Mesendoderm (in vitro differentiated cells): Measurements from ENCODE around the gene SLC39A12.

Source experiments
- DNase-seq: peaks from one replicate; pipeline ENCODE4 v3.0.0; 2013
- H2AK5ac ChIP-seq: 2 replicates; pipeline ENCODE4 v1.6.1; 2013; ENCODE audit warnings: low read length, inconsistent platforms
- H2BK120ac ChIP-seq: 2 replicates; pipeline ENCODE4 v1.6.1; 2013; ENCODE audit warnings: low read depth, mild to moderate bottlenecking, low read length, moderate library complexity, mixed read lengths
- H2BK15ac ChIP-seq: replicated peaks from 2 replicates; pipeline ENCODE4 v1.6.1; 2013; ENCODE audit warnings: low read depth, mild to moderate bottlenecking, moderate library complexity
- H2BK5ac ChIP-seq: 2 replicates; pipeline ENCODE4 v1.6.1; 2013; ENCODE audit warnings: low read length, inconsistent platforms
- H3K18ac ChIP-seq: 2 replicates; pipeline ENCODE4 v1.6.1; 2013; ENCODE audit warnings: mild to moderate bottlenecking, low read length, mixed read lengths
- H3K23ac ChIP-seq: one replicate; pipeline ENCODE4 v1.6.1; 2013; ENCODE audit warnings: low read length
- H3K27ac ChIP-seq: 2 replicates; pipeline ENCODE4 v1.5.1; 2013; ENCODE audit warnings: low read depth, mild to moderate bottlenecking, inconsistent platforms, low read length, moderate library complexity
- H3K27me3 ChIP-seq: 2 replicates; pipeline ENCODE4 v1.6.1; 2013; ENCODE audit warnings: low read length, control low read depth, mild to moderate bottlenecking, inconsistent platforms; ENCODE audit not compliant: insufficient read depth, poor library complexity
- H3K36me3 ChIP-seq: 2 replicates; pipeline ENCODE4 v1.6.1; 2013; ENCODE audit warnings: low read length, inconsistent platforms; ENCODE audit not compliant: control insufficient read depth, insufficient read depth
- H3K4ac ChIP-seq: one replicate; pipeline ENCODE4 v1.6.1; 2013; ENCODE audit warnings: low read depth, mild to moderate bottlenecking, low read length, moderate library complexity
- H3K4me1 ChIP-seq: 2 replicates; pipeline ENCODE4 v1.6.1; 2013; ENCODE audit warnings: low read depth, low read length, inconsistent platforms; ENCODE audit not compliant: control insufficient read depth
- H3K4me2 ChIP-seq: 2 replicates; pipeline ENCODE4 v1.6.1; 2013; ENCODE audit warnings: low read length
- H3K4me3 ChIP-seq: 2 replicates; pipeline ENCODE4 v1.5.1; 2013; ENCODE audit warnings: mild to moderate bottlenecking, low read length
- H3K56ac ChIP-seq: one replicate; pipeline ENCODE4 v1.6.1; 2013; ENCODE audit warnings: low read length
- H3K79me1 ChIP-seq: 2 replicates; pipeline ENCODE4 v1.6.1; 2013; ENCODE audit warnings: low read length, inconsistent platforms
- H3K79me2 ChIP-seq: 2 replicates; pipeline ENCODE4 v1.6.1; 2013; ENCODE audit warnings: mild to moderate bottlenecking, low read length; ENCODE audit not compliant: control insufficient read depth, insufficient read depth
- H3K9ac ChIP-seq: 2 replicates; pipeline ENCODE4 v1.6.1; 2013; ENCODE audit warnings: low read length, inconsistent platforms
- H4K5ac ChIP-seq: one replicate; pipeline ENCODE4 v1.6.1; 2013; ENCODE audit warnings: low read length
- H4K8ac ChIP-seq: one replicate; pipeline ENCODE4 v1.6.1; 2013; ENCODE audit warnings: low read depth, mild to moderate bottlenecking, control low read depth, low read length, moderate library complexity
- WGBS: extraction: QIAGEN DNeasy Blood & Tissue Kit; methylation state at CpG from one replicate; pipeline ENCODE4 v1.1.7; 2013; ENCODE audit warnings: low lambda C conversion rate, missing lambda C conversion rate; ENCODE audit not compliant: insufficient coverage; ENCODE audit errors: extremely low coverage; 5-methylcytosine and 5-hydroxymethylcytosine counted together

The SLC39A12 gene

GRCh38 chr10:18066947-18067346 is 115.2 kb downstream of the SLC39A12 start:
- Histone ChIP-seq H3K27me3 (no peaks in the 10 kb centered on the region), H3K56ac (no peak overlapping the region), H2BK5ac (no peak overlapping the region), H3K27ac (no peak overlapping the region), H3K79me2 (no peaks in the 10 kb centered on the region), H3K18ac (no peak overlapping the region), H3K4ac (no peak overlapping the region), H3K4me2 (no peak overlapping the region), H3K79me1 (no peaks in the 10 kb centered on the region), H4K5ac (no peak overlapping the region), H3K4me3 (no peak overlapping the region), H2BK120ac (no peak overlapping the region), H2AK5ac (no peak overlapping the region), H3K36me3 (no peaks in the 10 kb centered on the region), H4K8ac (no peak overlapping the region), H3K23ac (no peak overlapping the region), H2BK15ac (no peak overlapping the region), H3K9ac (no peak overlapping the region), H3K4me1 (no peaks in the 10 kb centered on the region)
- peak; percentile 13 for DNase-seq
- WGBS, result no CpG with 5 or more reads among the region's 4 CpGs

GRCh38 chr10:18068401-18068800 is 116.7 kb downstream of the SLC39A12 start:
- Histone ChIP-seq H3K79me2 (no peaks in the 10 kb centered on the region), H3K56ac (no peak overlapping the region), H2BK15ac (no peak overlapping the region), H3K36me3 (no peaks in the 10 kb centered on the region), H3K4me2 (no peak overlapping the region), H4K5ac (no peak overlapping the region), H3K18ac (no peak overlapping the region), H3K23ac (no peak overlapping the region), H2BK5ac (no peak overlapping the region), H3K79me1 (no peaks in the 10 kb centered on the region), H4K8ac (no peak overlapping the region), H3K27me3 (no peaks in the 10 kb centered on the region), H2AK5ac (no peak overlapping the region), H3K4ac (no peak overlapping the region), H3K9ac (no peak overlapping the region), H3K27ac (no peak overlapping the region), H3K4me1 (no peaks in the 10 kb centered on the region), H3K4me3 (no peak overlapping the region), H2BK120ac (no peak overlapping the region)
- WGBS, result no CpG with 5 or more reads among the region's 4 CpGs
- no peak for DNase-seq

DNA sequence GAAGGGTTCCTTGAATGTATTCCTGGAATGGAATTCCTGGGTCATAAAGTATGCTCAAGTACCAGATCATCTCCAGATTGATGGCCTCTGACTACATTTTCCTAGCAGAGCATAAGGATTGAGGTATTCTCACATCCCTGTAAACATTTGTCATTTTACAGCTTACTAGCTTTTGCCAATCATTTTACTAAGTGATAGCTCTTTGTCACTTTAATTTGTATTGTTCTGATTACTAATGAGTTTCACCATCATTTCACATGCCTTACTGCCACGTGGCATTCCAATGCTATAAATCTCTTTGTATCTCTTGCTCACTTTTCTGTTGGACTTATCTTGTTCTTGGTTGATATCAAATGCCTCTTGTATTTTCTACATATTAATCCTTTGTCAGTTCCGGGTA is 119.9 kb downstream of the SLC39A12 start:
- WGBS, result no CpG with 5 or more reads among the region's 2 CpGs
- Histone ChIP-seq H3K18ac (no peak overlapping the region), H3K56ac (no peak overlapping the region), H3K4ac (no peak overlapping the region), H2AK5ac (no peak overlapping the region), H3K79me2 (no peaks in the 10 kb centered on the region), H3K4me1 (no peaks in the 10 kb centered on the region), H2BK15ac (no peak overlapping the region), H4K8ac (no peak overlapping the region), H3K79me1 (no peaks in the 10 kb centered on the region), H2BK5ac (no peak overlapping the region), H3K27ac (no peak overlapping the region), H3K23ac (no peak overlapping the region), H3K27me3 (no peaks in the 10 kb centered on the region), H3K4me3 (no peak overlapping the region), H2BK120ac (no peak overlapping the region), H3K9ac (no peak overlapping the region), H4K5ac (no peak overlapping the region), H3K36me3 (no peaks in the 10 kb centered on the region), H3K4me2 (no peak overlapping the region)
- DNase-seq, result no peak

GRCh38 chr10:18073314-18073713 is 121.6 kb downstream of the SLC39A12 start:
- Histone ChIP-seq H3K4ac (no peak overlapping the region), H3K79me1 (no peaks in the 10 kb centered on the region), H2AK5ac (no peak overlapping the region), H3K27me3 (no peaks in the 10 kb centered on the region), H2BK5ac (no peak overlapping the region), H2BK15ac (no peak overlapping the region), H3K4me1 (no peaks in the 10 kb centered on the region), H3K23ac (no peak overlapping the region), H3K27ac (no peak overlapping the region), H3K79me2 (no peaks in the 10 kb centered on the region), H2BK120ac (no peak overlapping the region), H4K8ac (no peak overlapping the region), H3K9ac (no peak overlapping the region), H3K36me3 (no peaks in the 10 kb centered on the region), H3K4me3 (no peak overlapping the region), H3K4me2 (no peak overlapping the region), H3K56ac (no peak overlapping the region), H4K5ac (no peak overlapping the region), H3K18ac (no peak overlapping the region)
- WGBS, result no CpG with 5 or more reads among the region's 3 CpGs
- no peak for DNase-seq

- Histone ChIP-seq H2AK5ac (no peak overlapping the region), H3K4ac (no peak overlapping the region), H3K18ac (no peak overlapping the region), H4K5ac (no peak overlapping the region), H3K4me2 (no peak overlapping the region), H2BK120ac (no peak overlapping the region), H3K79me1 (no peaks in the 10 kb centered on the region), H2BK15ac (no peak overlapping the region), H3K27me3 (no peaks in the 10 kb centered on the region), H3K56ac (no peak overlapping the region), H3K27ac (no peak overlapping the region), H3K9ac (no peak overlapping the region), H3K36me3 (no peaks in the 10 kb centered on the region), H3K79me2 (no peaks in the 10 kb centered on the region), H4K8ac (no peak overlapping the region), H3K4me1 (no peaks in the 10 kb centered on the region), H3K23ac (no peak overlapping the region), H2BK5ac (no peak overlapping the region), H3K4me3 (no peak overlapping the region)
- DNase-seq, result no peak
- no CpG with 5 or more reads among the region's 3 CpGs for WGBS
These were observed 124.2 kb downstream of the SLC39A12 start for GRCh38 chr10:18075881-18076280.

- H3K27me3 ChIP-seq, result no peaks in the 10 kb centered on the region
- no peak overlapping the region for H3K4ac ChIP-seq
- H3K9ac ChIP-seq, result no peak overlapping the region
- DNase-seq, result no peak
- no peaks in the 10 kb centered on the region for H3K36me3 ChIP-seq
- H2BK15ac ChIP-seq, result no peak overlapping the region
- H3K18ac ChIP-seq, result no peak overlapping the region
- H3K27ac ChIP-seq, result no peak overlapping the region
- H2AK5ac ChIP-seq, result no peak overlapping the region
- H3K4me2 ChIP-seq, result no peak overlapping the region
- H3K4me3 ChIP-seq, result no peak overlapping the region
- H2BK120ac ChIP-seq, result no peak overlapping the region
- H4K5ac ChIP-seq, result no peak overlapping the region
- no CpG with 5 or more reads among the region's 1 CpG for WGBS
- H3K4me1 ChIP-seq, result no peaks in the 10 kb centered on the region
- no peak overlapping the region for H3K23ac ChIP-seq
- H3K79me2 ChIP-seq, result no peaks in the 10 kb centered on the region
- no peak overlapping the region for H3K56ac ChIP-seq
- no peaks in the 10 kb centered on the region for H3K79me1 ChIP-seq
- no peak overlapping the region for H4K8ac ChIP-seq
- no peak overlapping the region for H2BK5ac ChIP-seq
These were observed 128.1 kb downstream of the SLC39A12 start for GRCh38 chr10:18079665-18080295.
